Spleen (tissue), 11 donors: ENCODE measurements around the gene DMAC2L. TPM values are rescaled to one million over a fixed set of nuclear protein-coding genes. Genes with fewer than 3 reads are reported as not detected.

Experiments
- DNase-seq: peaks from one replicate; pipeline ENCODE4 v3.0.0-alpha.2; 2020
- H3K27ac ChIP-seq, 8 donors: fragments of 200-600 bp; sonication (generic) in 7 of 8; 1 replicate in 4 of 8; 2 replicates in 4 of 8; pipeline versions ENCODE4 v1.5.0 to v1.8.0; 2016 to 2021; ENCODE audit warnings: inconsistent platforms in 4 of 8, mild to moderate bottlenecking in 4 of 8, moderate library complexity in 1 of 8
- H3K27me3 ChIP-seq, 7 donors: fragments of 200-600 bp; sonication (generic) in 6 of 7; replicated peaks in 1 of 7; 1 replicate in 4 of 7; 2 replicates in 3 of 7; pipeline versions ENCODE4 v1.5.0 to v1.8.0; 2016 to 2021; ENCODE audit warnings: inconsistent platforms in 3 of 7, mild to moderate bottlenecking in 1 of 7
- H3K36me3 ChIP-seq, 6 donors: fragments of 200-600 bp; sonication (generic) in 5 of 6; 1 replicate in 4 of 6; 2 replicates in 2 of 6; pipeline versions ENCODE4 v1.5.0 to v1.8.0; 2016 to 2021; ENCODE audit warnings: inconsistent platforms in 2 of 6
- H3K4me1 ChIP-seq, 6 donors: fragments of 200-600 bp; sonication (generic) in 5 of 6; 1 replicate in 3 of 6; 2 replicates in 3 of 6; pipeline versions ENCODE4 v1.5.0 to v1.8.0; 2016 to 2021; ENCODE audit warnings: inconsistent platforms in 3 of 6
- H3K4me3 ChIP-seq, 8 donors: fragments of 200-600 bp; sonication (generic) in 7 of 8; 1 replicate in 4 of 8; 2 replicates in 4 of 8; pipeline versions ENCODE4 v1.5.0 to v1.8.0; 2016 to 2021; ENCODE audit warnings: inconsistent platforms in 4 of 8, mild to moderate bottlenecking in 4 of 8, moderate library complexity in 2 of 8
- H3K9me3 ChIP-seq, 8 donors: fragments of 200-600 bp; sonication (generic) in 7 of 8; 1 replicate in 4 of 8; 2 replicates in 4 of 8; pipeline versions ENCODE4 v1.5.0 to v1.8.0; 2016 to 2021; ENCODE audit warnings: inconsistent platforms in 4 of 8
- CTCF ChIP-seq, 11 experiments: fragments of 200-600 bp in 7 of 11; fragments of 450-650 bp in 4 of 11; sonication (generic) in 4 of 11; IDR thresholded peaks in 8 of 11; conservative IDR thresholded peaks in 3 of 11; 1 replicate in 7 of 11; 2 replicates in 4 of 11; pipeline versions ENCODE4 v1.4.0 to v1.8.0; 2016 to 2021; ENCODE audit warnings: antibody characterized with exemption in 11 of 11, inconsistent platforms in 4 of 11, mild to moderate bottlenecking in 1 of 11
- POLR2A ChIP-seq, 3 donors: fragments of 450-650 bp; IDR thresholded peaks; one replicate each; pipeline ENCODE4 v1.5.1; 2017; ENCODE audit warnings: antibody characterized with exemption in 3 of 3, mild to moderate bottlenecking in 1 of 3
- POLR2AphosphoS5 ChIP-seq, 3 donors: sonication (generic); formaldehyde crosslinking; IDR thresholded peaks; one replicate each; pipeline ENCODE4 v1.5.1; 2017; ENCODE audit warnings: antibody characterized with exemption in 3 of 3
- WGBS, 5 donors: extraction: QIAGEN DNeasy Blood & Tissue Kit in 3 of 5; methylation state at CpG; one replicate each; pipeline versions ENCODE4 v1.1.5 to v1.1.7; 2013 to 2018; 5-methylcytosine and 5-hydroxymethylcytosine counted together
- intact Hi-C: fragments of 100-400 bp; cut with DNase I; formaldehyde crosslinking; loops from one replicate; pipeline ENCODE4 v1.15.0; 2023; ENCODE audit warnings: low total_unique reads
- polyA plus RNA-seq, 3 donors: library from polyadenylated mRNA; stranded (reverse); fragments of 200-250 nt; gene quantifications; one replicate each; pipeline ENCODE4 v1.2.1, GENCODE V29; 2013
- total RNA-seq, 7 donors: library from RNA; depleted of rRNA in 3 of 7; stranded (reverse); fragments of >200 nt in 3 of 7; fragmentation: NEBNext Ultra II Directional in 4 of 7; extraction: Animal tissue kit (Norgen Biotek cat#: 25700) in 4 of 7; gene quantifications; one replicate each; pipeline versions ENCODE4 v1.1.0 to v1.2.1, GENCODE V29; 2016 to 2021
- donor health status: healthy with polysubstance abuse.
- donor health status: DM: no; HTN: no; CAD: no; lungs with moderate emphysema.
- donor health status: DM: no; HTN: no; CAD: no.
- donor health status: Bipolar disorder and iron deficiency.
- donor health status: healthy.
- donor health status: DM: no; HTN: no; CAD: no.
- donor health status: DM: yes; HTN: yes; CAD: no.

The DMAC2L gene
- total and polyA plus RNA-seq, 10 donors = 10.0 to 24.7 (median 18.5) TPM

GRCh38 chr14:50319721-50320120 lies 7.6 kb downstream of the DMAC2L start:
- DNase-seq = no peak
- WGBS, 5 donors = 88 to 95% (median 90%) methylated on average over 2 of the region's 2 CpGs
- Histone ChIP-seq H3K4me3 (no peak overlapping the region), H3K9me3 (no peaks in the 10 kb centered on the region), H3K4me1 (peaks cover 10 to 45% (median 21%) of the 10 kb centered on the region in 6 donors), H3K27me3 (no peaks in the 10 kb centered on the region), H3K27ac (peak overlapping the region in 3 of 8 donors; percentile 65 to 75 (median 72)), H3K36me3 (peaks cover 0 to 29% (median 7%) of the 10 kb centered on the region in 6 donors)
- no peak for TF ChIP-seq POLR2A (IDR thresholded peaks at IDR 0.05)
- no peak for TF ChIP-seq POLR2AphosphoS5 (IDR thresholded peaks at IDR 0.05)
- intact Hi-C loops = no loop called here

GRCh38 chr14:50320283-50320682 lies 8.2 kb downstream of the DMAC2L start:
- WGBS, 5 donors = 60 to 85% (median 73%) methylated on average over 8 of the region's 8 CpGs
- Histone ChIP-seq H3K9me3 (no peaks in the 10 kb centered on the region), H3K27me3 (no peaks in the 10 kb centered on the region), H3K27ac (peak overlapping the region in 6 of 8 donors; percentile 58 to 78 (median 74)), H3K4me1 (peaks cover 10 to 45% (median 21%) of the 10 kb centered on the region in 6 donors), H3K4me3 (no peak overlapping the region), H3K36me3 (peaks cover 0 to 29% (median 9%) of the 10 kb centered on the region in 6 donors)
- TF ChIP-seq CTCF (IDR thresholded peaks at IDR 0.05 in 8 of 11, conservative IDR thresholded peaks at IDR 0.05 in 3 of 11) (no peak), POLR2A (IDR thresholded peaks at IDR 0.05) (no peak), POLR2AphosphoS5 (IDR thresholded peaks at IDR 0.05) (no peak)
- intact Hi-C loops = no loop called here
- DNase-seq = no peak

- peaks cover 0 to 38% (median 10%) of the 10 kb centered on the region in 6 donors for H3K36me3 ChIP-seq
- no peaks in the 10 kb centered on the region for H3K9me3 ChIP-seq
- DNase-seq = no peak
- peaks cover 10 to 45% (median 21%) of the 10 kb centered on the region in 6 donors for H3K4me1 ChIP-seq
- H3K27me3 ChIP-seq = no peaks in the 10 kb centered on the region
- H3K4me3 ChIP-seq = peak overlapping the region in 2 of 8 donors; percentile 7 to 50
- TF ChIP-seq CTCF (IDR thresholded peaks at IDR 0.05 in 8 of 11, conservative IDR thresholded peaks at IDR 0.05 in 3 of 11) (peak; percentile 66 to 91 (median 85)), POLR2AphosphoS5 (IDR thresholded peaks at IDR 0.05) (peak in 1 of 3 donors; percentile 65), POLR2A (IDR thresholded peaks at IDR 0.05) (no peak)
- H3K27ac ChIP-seq = peak overlapping the region; percentile 11 to 79 (median 74)
- intact Hi-C loops = no loop called here
- WGBS, 5 donors = 4 to 15% (median 6%) methylated on average over 9 of the region's 9 CpGs
Observed at GRCh38 chr14:50321009-50321660, 9.0 kb downstream of the DMAC2L start.

- no peak for DNase-seq
- Histone ChIP-seq H3K27me3 (no peaks in the 10 kb centered on the region), H3K36me3 (peaks cover 2 to 73% (median 24%) of the 10 kb centered on the region in 6 donors), H3K27ac (no peak overlapping the region), H3K4me3 (no peak overlapping the region), H3K4me1 (peaks cover 13 to 36% (median 14%) of the 10 kb centered on the region in 6 donors), H3K9me3 (no peaks in the 10 kb centered on the region)
- intact Hi-C loops = loop anchor here (10.0 kb wide), 1 partner anchor 63 kb away; the partner anchor contains the start of gene CDKL1
- TF ChIP-seq POLR2AphosphoS5 (IDR thresholded peaks at IDR 0.05) = no peak
- no peak for TF ChIP-seq POLR2A (IDR thresholded peaks at IDR 0.05)
- TF ChIP-seq CTCF (IDR thresholded peaks at IDR 0.05 in 8 of 11, conservative IDR thresholded peaks at IDR 0.05 in 3 of 11) = no peak
Observed at GRCh38 chr14:50331596-50331995, 19.5 kb downstream of the DMAC2L start.
